Retinal pigment epithelial cell (primary cell): ENCODE results near the gene ZFHX2.

Experiments used
- DNase-seq: peaks from one replicate; pipeline ENCODE4 v3.0.0-alpha.2; 2010; ENCODE audit warnings: low read depth
- H3K4me3 ChIP-seq: 2 replicates; pipeline ENCODE4 v1.5.1; 2011; ENCODE audit warnings: mild to moderate bottlenecking, low read length, control low read depth, moderate library complexity
- TF ChIP-seq, protein P1 (sequence below): conservative IDR thresholded peaks from 2 replicates; pipeline ENCODE4 v1.5.1; 2011; ENCODE audit warnings: low read depth, low read length, control low read depth, inconsistent platforms

The ZFHX2 gene

DNA sequence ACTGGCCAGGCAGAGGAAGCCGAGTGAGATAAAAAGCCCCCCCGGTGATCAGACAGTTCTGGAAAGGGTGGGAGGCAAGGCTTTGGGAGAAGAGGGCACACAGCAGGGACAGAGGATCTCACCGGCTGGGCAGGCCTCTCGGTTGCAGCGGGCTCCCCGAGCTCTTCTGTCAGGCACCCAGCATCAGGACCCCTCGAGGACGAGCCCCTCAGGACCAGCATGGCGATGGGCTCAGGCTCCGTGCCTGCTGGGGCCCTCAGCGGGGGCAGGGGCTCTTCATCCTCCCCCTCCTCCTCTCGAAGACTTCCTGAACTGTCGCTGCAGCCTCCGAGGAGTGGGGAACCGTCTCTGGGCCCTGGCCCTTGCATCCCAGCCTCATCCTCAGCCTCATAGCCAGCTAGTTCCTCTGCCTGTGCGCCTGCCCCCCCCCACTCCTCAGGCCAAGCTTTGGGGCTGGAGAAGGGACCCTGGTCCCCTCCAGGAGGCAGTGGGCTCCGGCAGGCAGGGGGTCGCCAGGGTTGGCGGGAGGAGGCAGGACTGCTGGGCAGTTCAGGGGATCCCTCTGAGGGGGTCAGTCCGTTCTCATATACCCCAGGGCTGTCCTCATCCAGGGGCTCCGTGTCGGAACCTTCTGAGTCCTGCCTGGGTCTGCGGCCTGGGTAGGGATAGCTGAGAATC is 19.4 kb upstream of the ZFHX2 start:
- H3K4me3 ChIP-seq: no peak overlapping the region
- DNase-seq: no peak
- TF ChIP-seq, protein P1, sequence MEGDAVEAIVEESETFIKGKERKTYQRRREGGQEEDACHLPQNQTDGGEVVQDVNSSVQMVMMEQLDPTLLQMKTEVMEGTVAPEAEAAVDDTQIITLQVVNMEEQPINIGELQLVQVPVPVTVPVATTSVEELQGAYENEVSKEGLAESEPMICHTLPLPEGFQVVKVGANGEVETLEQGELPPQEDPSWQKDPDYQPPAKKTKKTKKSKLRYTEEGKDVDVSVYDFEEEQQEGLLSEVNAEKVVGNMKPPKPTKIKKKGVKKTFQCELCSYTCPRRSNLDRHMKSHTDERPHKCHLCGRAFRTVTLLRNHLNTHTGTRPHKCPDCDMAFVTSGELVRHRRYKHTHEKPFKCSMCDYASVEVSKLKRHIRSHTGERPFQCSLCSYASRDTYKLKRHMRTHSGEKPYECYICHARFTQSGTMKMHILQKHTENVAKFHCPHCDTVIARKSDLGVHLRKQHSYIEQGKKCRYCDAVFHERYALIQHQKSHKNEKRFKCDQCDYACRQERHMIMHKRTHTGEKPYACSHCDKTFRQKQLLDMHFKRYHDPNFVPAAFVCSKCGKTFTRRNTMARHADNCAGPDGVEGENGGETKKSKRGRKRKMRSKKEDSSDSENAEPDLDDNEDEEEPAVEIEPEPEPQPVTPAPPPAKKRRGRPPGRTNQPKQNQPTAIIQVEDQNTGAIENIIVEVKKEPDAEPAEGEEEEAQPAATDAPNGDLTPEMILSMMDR: no peak

- TF ChIP-seq, protein P1: no peak
- no peak overlapping the region for H3K4me3 ChIP-seq
- no peak for DNase-seq
Measured at GRCh38 chr14:23569443-23570151, 18.0 kb upstream of the ZFHX2 start.

DNA sequence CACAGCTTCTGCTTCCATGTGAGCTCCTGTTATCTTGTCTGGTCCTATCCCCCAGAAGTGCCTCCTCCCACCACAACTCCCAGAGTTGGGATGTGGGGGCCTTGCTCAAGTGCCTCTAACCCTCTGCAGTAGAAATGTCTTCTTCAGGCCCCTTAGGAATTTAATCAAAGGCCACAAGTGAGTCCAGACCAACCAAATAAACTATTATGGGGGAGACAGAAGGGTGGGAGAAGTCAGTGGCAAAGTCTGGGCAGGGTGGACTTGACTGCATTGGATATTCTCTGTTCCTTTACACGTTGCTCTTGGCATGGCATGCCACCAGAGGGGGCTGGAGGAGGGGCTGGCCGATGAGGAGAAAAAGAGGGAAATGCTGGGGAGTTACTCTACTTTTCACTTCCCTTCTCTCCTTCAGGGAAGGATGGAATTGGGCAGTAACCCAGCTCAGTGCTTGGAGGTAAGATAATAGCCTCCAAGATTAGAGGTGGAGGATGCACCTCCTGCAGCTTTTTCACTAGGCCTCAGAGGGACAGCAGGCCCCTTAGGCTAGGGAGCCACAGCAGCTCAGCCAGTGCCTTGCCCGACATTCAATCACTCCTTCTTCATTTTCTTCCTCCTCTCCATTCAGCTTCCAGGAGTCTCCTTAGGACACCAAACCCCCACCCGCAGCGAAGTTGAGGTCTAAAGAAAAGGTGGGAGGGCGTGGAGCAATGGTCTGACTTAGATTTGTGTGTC is 17.2 kb upstream of the ZFHX2 start:
- TF ChIP-seq, protein P1: peak; percentile 64
- no peak overlapping the region for H3K4me3 ChIP-seq
- no peak for DNase-seq

- TF ChIP-seq, protein P1: no peak
- peak overlapping the region; percentile 83 for H3K4me3 ChIP-seq
- DNase-seq: no peak
Measured at GRCh38 chr14:23568021-23568599, 16.5 kb upstream of the ZFHX2 start.

GRCh38 chr14:23567186-23568020 is 15.8 kb upstream of the ZFHX2 start, which contains the start of gene AP1G2:
Gene AP1G2 (minus strand): TSS chr14:23567791. CDS start chr14:23567314, 477 bp downstream.
- peak within 1 kb of the TSS; percentile 83 for H3K4me3 ChIP-seq
- peak; percentile 48 for DNase-seq
- TF ChIP-seq, protein P1: no peak

- TF ChIP-seq, protein P1: peak; percentile 35
Measured at GRCh38 chr14:23566778-23567185, 15.2 kb upstream of the ZFHX2 start.

More at GRCh38 chr14:23566778-23567185, 15.2 kb upstream of the ZFHX2 start:
- no peak for DNase-seq
- H3K4me3 ChIP-seq: peak overlapping the region; percentile 83
